Right lobe of liver (tissue), 4 donors: ENCODE data around the gene HDAC10.

Experiments
- CTCF ChIP-seq, 4 donors: fragments of 200-600 bp in 3 of 4; fragments of 450-650 bp in 1 of 4; IDR thresholded peaks; one replicate each; pipeline versions ENCODE4 v1.5.1 to v1.8.0; 2016 to 2022; ENCODE audit warnings: antibody characterized with exemption in 4 of 4, mild to moderate bottlenecking in 2 of 4
- POLR2A ChIP-seq: fragments of 450-650 bp; IDR thresholded peaks from one replicate; pipeline ENCODE4 v1.6.1; 2017; ENCODE audit warnings: antibody characterized with exemption, mild to moderate bottlenecking
- donor health status: DM: no; HTN: no; CAD: no.
- donor health status: DM: no; HTN: no; CAD: no.
- donor health status: DM: no; HTN: yes; CAD: no.

GRCh38 chr22:50215297-50216054 is 35.6 kb downstream of the HDAC10 start:
- TF ChIP-seq CTCF (IDR thresholded peaks at IDR 0.05) = no peak
- TF ChIP-seq POLR2A = no peak
